ENCODE measurements around the gene MAFG.
"Not testable (repeated sequence)": the region's sequence is repeated elsewhere in the genome, so short reads cannot be mapped to it uniquely, and the experiment has no call there.

The MAFG gene

GRCh38 chr17:81918832-81919545 is 8.5 kb downstream of the MAFG start:
- H3K9ac ChIP-seq = peak overlapping the region; percentile 68 to 96 (median 74)
- peak overlapping the region; percentile 98 to 100 (median 100) for H3K4me2 ChIP-seq
- H4K20me1 ChIP-seq = peaks cover 34 to 98% (median 86%) of the 10 kb centered on the region in 11 experiments
- no peak for TF ChIP-seq Cebpa-rat (IDR thresholded peaks at IDR 0.05)
- H3K27me3 ChIP-seq = no peaks in the 10 kb centered on the region
- H3K9me3 ChIP-seq (replicated peaks in 1 of 11) = no peaks in the 10 kb centered on the region
- H3K4me1 ChIP-seq = peaks cover 60 to 84% (median 77%) of the 10 kb centered on the region in 10 experiments
- H3K27ac ChIP-seq = peak overlapping the region; percentile 34 to 99 (median 94); a peak in 20 of 22 replicates
- H3K36me3 ChIP-seq = peaks cover 43 to 69% (median 60%) of the 10 kb centered on the region in 11 experiments
- H3K4me3 ChIP-seq = peak overlapping the region; percentile 81 to 100 (median 97); a peak in 18 of 20 replicates

GRCh38 chr17:81918333-81918669 is 9.2 kb downstream of the MAFG start:
- H3K27me3 ChIP-seq; H3K9me3 ChIP-seq (replicated peaks in 1 of 11): not testable (repeated sequence)
- Histone ChIP-seq H3K4me2 (peak overlapping the region; percentile 98 to 100 (median 100)), H3K36me3 (peaks cover 50 to 76% (median 67%) of the 10 kb centered on the region in 11 experiments), H3K4me3 (peak overlapping the region; percentile 81 to 100 (median 97); a peak in 19 of 20 replicates), H3K9ac (peak overlapping the region; percentile 68 to 96 (median 74); a peak in 21 of 22 replicates), H4K20me1 (peaks cover 36 to 98% (median 90%) of the 10 kb centered on the region in 11 experiments), H3K27ac (peak overlapping the region; percentile 34 to 99 (median 94); a peak in 20 of 22 replicates), H3K4me1 (peaks cover 60 to 77% (median 71%) of the 10 kb centered on the region in 10 experiments)

GRCh38 chr17:81917565-81918332 is 9.8 kb downstream of the MAFG start, which contains the start of gene SIRT7:
TSS of gene SIRT7 (minus strand) at chr17:81918176. CDS start at chr17:81918131, 45 bp downstream.
- H3K9me3 ChIP-seq (replicated peaks in 1 of 11) = no peaks in the 10 kb centered on the region
- H3K4me2 ChIP-seq = peak within 1 kb of the TSS; percentile 98 to 100 (median 100)
- H3K9ac ChIP-seq = peak within 1 kb of the TSS; percentile 87 to 97 (median 93)
- peaks cover 54 to 80% (median 70%) of the 10 kb centered on the region in 11 experiments for H3K36me3 ChIP-seq
- no peak for TF ChIP-seq Cebpa-rat (IDR thresholded peaks at IDR 0.05)
- peak within 1 kb of the TSS; percentile 78 to 99 (median 94) for H3K27ac ChIP-seq
- H3K4me1 ChIP-seq = peaks cover 57 to 73% (median 66%) of the 10 kb centered on the region in 10 experiments
- H3K4me3 ChIP-seq = peak within 1 kb of the TSS; percentile 81 to 100 (median 97)
- no peaks in the 10 kb centered on the region for H3K27me3 ChIP-seq
- H4K20me1 ChIP-seq = peaks cover 42 to 98% (median 92%) of the 10 kb centered on the region in 11 experiments

- Histone ChIP-seq H3K4me1 (peaks cover 51 to 74% (median 60%) of the 10 kb centered on the region in 10 experiments), H3K27me3 (no peaks in the 10 kb centered on the region), H3K9me3 (replicated peaks in 1 of 11) (no peaks in the 10 kb centered on the region), H4K20me1 (peaks cover 54 to 99% (median 95%) of the 10 kb centered on the region in 11 experiments), H3K9ac (peak overlapping the region; percentile 84 to 97 (median 92); a peak in 21 of 22 replicates), H3K4me3 (peak overlapping the region; percentile 81 to 100 (median 97)), H3K36me3 (peaks cover 56 to 80% (median 69%) of the 10 kb centered on the region in 11 experiments), H3K27ac (peak overlapping the region in 2 of 11 experiments; percentile 86 to 89; a peak in 3 of 22 replicates), H3K4me2 (peak overlapping the region; percentile 90 to 100 (median 96))
- TF ChIP-seq Cebpa-rat (IDR thresholded peaks at IDR 0.05) = no peak
Observed at GRCh38 chr17:81916234-81917001, 11.1 kb downstream of the MAFG start.

- Histone ChIP-seq H3K27me3 (no peaks in the 10 kb centered on the region), H3K4me2 (0 out of 22 replicates have a peak overlapping the region, but pooled peaks of 2 of the 11 experiments have one; percentile 90 to 96), H3K27ac (no peak overlapping the region), H3K36me3 (peaks cover 45 to 69% (median 58%) of the 10 kb centered on the region in 11 experiments), H3K4me1 (peaks cover 42 to 66% (median 53%) of the 10 kb centered on the region in 10 experiments), H3K9ac (peak overlapping the region in 5 of 11 experiments; percentile 9 to 57 (median 19); a peak in 1 of 22 replicates), H3K9me3 (replicated peaks in 1 of 11) (no peaks in the 10 kb centered on the region), H3K4me3 (no peak overlapping the region), H4K20me1 (peaks cover 61 to 95% (median 86%) of the 10 kb centered on the region in 11 experiments)
- no peak for TF ChIP-seq Cebpa-rat (IDR thresholded peaks at IDR 0.05)
Observed at GRCh38 chr17:81915331-81915730, 12.2 kb downstream of the MAFG start.

- peak overlapping the region in 4 of 11 experiments; percentile 14 to 57 (median 23); a peak in 4 of 22 replicates for H3K9ac ChIP-seq
- H3K27me3 ChIP-seq = no peaks in the 10 kb centered on the region
- H3K4me3 ChIP-seq = no peak overlapping the region
- H4K20me1 ChIP-seq = peaks cover 69 to 95% (median 86%) of the 10 kb centered on the region in 11 experiments
- no peak overlapping the region for H3K4me2 ChIP-seq
- TF ChIP-seq Cebpa-rat (IDR thresholded peaks at IDR 0.05) = no peak
- H3K27ac ChIP-seq = no peak overlapping the region
- H3K9me3 ChIP-seq (replicated peaks in 1 of 11) = no peaks in the 10 kb centered on the region
- peaks cover 40 to 66% (median 52%) of the 10 kb centered on the region in 10 experiments for H3K4me1 ChIP-seq
- H3K36me3 ChIP-seq = peaks cover 45 to 62% (median 50%) of the 10 kb centered on the region in 11 experiments
Observed at GRCh38 chr17:81914103-81914850, 13.3 kb downstream of the MAFG start.

GRCh38 chr17:81913394-81914102 is 14.0 kb downstream of the MAFG start:
- Histone ChIP-seq H3K27ac (no peak overlapping the region), H3K4me3 (no peak overlapping the region), H3K9ac (peak overlapping the region in 1 of 11 experiments; percentile 24; a peak in 1 of 22 replicates), H4K20me1 (peaks cover 62 to 95% (median 82%) of the 10 kb centered on the region in 11 experiments), H3K4me1 (peaks cover 33 to 62% (median 48%) of the 10 kb centered on the region in 10 experiments), H3K27me3 (no peaks in the 10 kb centered on the region), H3K36me3 (peaks cover 46 to 65% (median 53%) of the 10 kb centered on the region in 11 experiments), H3K4me2 (no peak overlapping the region), H3K9me3 (replicated peaks in 1 of 11) (no peaks in the 10 kb centered on the region)
- TF ChIP-seq Cebpa-rat (IDR thresholded peaks at IDR 0.05) = no peak
